Limb (tissue), 2 donors: Measurements from ENCODE around the gene SHANK1.

Source experiments
- DNase-seq, 2 donors: peaks; one replicate each; pipeline ENCODE4 v3.0.0-alpha.2; 2016; ENCODE audit errors: extremely low spot score in 2 of 2

SHANK1 gene

GRCh38 chr19:50659318-50660087, 60.1 kb downstream of the SHANK1 start:
- DNase-seq, result peak in 1 of 2 donors; percentile 43

DNA sequence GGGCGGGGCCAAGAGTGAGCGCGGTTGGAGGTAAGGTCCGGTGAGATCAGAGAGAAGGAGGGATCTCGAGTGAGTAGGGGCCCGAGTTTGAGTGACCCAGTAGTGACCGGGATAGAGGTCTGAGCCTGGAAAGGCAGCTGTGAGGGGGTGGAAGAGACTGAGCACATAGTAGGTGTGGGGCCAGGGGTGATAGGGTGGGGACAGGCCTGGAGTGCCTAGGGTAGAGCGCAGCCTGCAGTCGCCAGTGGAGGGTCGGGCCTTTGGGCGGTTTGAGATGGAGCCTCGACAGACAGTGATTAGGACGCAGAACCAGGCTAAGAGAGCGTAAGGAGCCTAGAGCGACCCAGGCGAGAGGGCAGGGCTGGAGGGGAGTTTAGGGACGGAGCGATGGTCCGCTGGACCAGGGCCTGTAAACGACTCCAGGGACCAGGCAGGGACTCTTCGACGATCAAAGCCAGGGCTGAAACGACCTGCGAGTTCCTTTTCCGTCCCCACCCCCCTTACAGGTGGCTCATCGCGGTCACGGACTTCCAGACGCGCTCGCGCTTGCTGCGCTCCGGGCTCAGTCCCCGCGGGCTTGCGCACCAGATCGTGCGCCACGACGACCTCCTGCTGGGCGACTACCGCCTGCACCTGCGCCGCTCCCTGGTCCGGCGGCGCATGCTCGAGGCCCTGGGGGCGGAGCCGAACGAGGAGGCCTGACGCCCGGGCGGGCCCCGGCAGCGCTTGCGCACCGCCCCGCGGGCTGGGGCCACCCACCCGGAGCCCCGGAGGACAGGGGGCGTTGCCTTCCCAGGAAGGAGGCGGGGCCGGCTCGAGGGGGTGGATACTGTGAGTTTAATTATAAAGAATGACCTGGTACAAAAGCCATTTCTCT, 60.9 kb downstream of the SHANK1 start:
- DNase-seq, result peak; percentile 34 to 90

- DNase-seq, result peak; percentile 79 to 95
Measured at GRCh38 chr19:50657712-50658440, 61.7 kb downstream of the SHANK1 start.

DNA sequence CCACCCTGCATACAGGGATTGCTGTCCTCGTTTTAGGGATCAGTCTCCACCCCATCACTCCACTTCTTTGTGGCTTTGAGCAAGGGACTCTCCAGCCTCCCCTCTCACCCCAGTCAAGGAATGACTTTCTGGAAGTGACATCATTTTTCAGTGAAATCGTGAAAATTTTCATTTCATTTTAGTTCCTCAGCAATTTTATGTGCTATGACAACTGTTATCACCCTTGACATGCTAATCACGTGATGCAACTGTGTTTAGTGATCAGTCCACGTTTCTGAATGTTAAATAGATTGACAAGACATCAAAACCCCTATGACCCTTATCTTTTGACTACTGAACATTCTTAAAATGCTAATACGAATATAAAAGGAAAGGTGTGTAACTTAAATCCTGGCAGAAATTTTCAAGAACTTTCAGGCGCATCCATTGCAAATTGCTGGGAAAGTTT, 62.4 kb downstream of the SHANK1 start:
- DNase-seq, result no peak

GRCh38 chr19:50654882-50655281, 64.7 kb downstream of the SHANK1 start:
- DNase-seq, result no peak

GRCh38 chr19:50652722-50653121, 66.9 kb downstream of the SHANK1 start:
- DNase-seq, result no peak

- no peak for DNase-seq
Measured at GRCh38 chr19:50651174-50651573, 68.4 kb downstream of the SHANK1 start.

GRCh38 chr19:50649433-50650391, 69.9 kb downstream of the SHANK1 start, which contains the start of gene C19orf81:
Gene C19orf81, plus strand, starts transcription at chr19:50649445. Its CDS starts 0 bp downstream, at chr19:50649445.
- DNase-seq, result no peak

GRCh38 chr19:50648659-50649058, 70.9 kb downstream of the SHANK1 start:
- DNase-seq, result no peak

DNA sequence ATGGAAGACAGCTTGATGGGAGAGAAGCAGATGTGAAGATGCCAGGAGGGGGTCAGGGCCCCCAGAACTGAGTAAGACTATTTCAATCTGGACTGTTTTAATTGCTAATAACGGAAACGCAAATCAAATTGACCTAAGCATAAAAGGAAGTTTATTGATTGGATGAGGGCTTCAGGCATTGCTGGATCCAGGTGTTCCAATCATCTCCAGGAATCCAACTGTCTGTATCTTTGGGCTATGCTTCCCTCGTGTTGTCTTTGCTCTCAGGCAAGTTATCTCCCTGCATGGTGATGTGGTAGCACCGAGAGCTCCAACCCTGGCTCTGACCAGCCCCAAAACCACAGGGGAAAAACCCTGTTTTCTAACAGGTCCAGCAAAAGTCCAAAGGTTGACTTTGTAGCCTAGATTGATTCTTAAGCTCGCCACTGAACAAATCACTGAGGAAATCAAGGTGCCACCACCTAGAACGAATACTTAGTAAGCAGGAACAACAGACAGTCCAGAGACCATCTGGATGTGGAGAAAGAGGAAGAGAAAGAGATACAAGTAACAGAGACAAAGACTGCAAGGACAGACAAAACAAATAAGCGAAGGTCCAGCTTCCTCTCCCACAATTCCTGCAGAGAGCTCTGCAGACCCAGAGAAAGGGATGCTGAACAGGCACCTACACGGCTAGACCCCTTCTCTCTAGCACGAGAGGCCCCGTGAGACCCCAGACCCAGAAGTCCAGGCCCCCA, 71.6 kb downstream of the SHANK1 start:
- no peak for DNase-seq

DNA sequence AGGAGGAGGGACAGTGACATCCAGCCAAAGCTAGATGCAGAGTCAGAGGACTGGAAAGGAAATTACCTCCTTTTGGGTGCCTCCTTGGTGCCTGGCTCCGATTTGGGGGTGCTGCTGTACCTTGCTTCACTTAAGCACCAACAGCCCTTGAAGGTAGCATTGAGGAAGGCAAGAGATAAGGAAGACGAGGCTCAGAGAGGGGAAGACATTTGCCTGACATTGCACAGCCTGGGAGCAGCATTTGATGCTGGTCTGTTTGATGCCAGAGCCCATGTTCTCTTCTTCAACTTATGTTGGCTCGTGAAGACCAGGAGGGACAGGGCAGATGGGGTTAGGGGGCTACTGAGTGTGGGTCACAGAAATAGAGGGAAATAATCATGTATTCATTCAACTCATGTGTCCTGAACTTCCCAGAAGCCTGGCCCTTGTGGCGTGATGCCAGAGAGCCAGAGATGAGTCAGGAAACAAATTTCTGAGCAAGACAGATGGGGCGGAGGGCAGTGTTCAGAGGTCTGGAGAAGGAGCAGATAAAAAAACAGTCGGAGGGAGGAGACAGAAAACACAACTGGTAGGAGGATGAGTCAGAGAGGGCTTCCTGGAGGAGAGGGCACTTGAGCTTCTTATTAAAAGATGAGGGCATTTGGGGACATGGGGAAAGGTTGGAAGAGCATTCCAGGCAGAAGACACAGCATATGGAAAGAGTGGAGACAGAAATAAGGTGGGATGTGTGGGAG, 73.4 kb downstream of the SHANK1 start:
- DNase-seq, result no peak

GRCh38 chr19:50645107-50645506, 74.5 kb downstream of the SHANK1 start:
- DNase-seq, result no peak

DNA sequence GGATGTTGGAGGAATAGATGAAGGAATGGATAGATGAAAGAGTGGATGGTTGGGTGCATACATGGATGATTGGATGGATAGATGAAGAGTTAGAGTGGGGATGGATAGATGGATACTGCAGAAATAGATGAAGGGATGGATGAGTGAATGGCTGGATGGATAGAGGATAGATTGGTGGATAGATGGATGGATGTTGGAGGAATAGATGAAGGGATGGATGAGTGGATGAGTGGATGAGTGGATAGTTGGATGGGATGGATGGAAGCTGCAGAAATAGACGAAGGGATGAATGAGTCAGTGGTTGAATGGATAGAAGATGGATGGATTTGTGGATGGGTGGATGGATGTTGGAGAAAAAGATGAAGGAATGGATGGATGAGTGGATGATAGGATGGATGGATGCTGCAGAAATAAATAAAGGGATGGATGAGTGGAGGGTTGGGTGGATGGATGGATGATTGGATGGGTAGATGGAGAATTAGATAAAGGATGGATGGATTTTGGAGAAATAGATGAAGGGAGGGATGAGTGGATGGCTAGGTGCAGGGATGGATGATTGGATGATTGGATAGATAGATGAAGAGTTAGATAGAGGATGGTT, 75.2 kb downstream of the SHANK1 start:
- DNase-seq, result no peak

GRCh38 chr19:50640368-50640767, 79.2 kb downstream of the SHANK1 start:
- DNase-seq, result no peak

- DNase-seq, result peak in 1 of 2 donors; percentile 78
Measured at GRCh38 chr19:50639121-50640112, 80.2 kb downstream of the SHANK1 start, which contains the start of gene SYT3. Gene SYT3, minus strand, starts transcription at chr19:50639881. Its CDS starts 2,470 bp downstream, at chr19:50637411.

GRCh38 chr19:50638600-50638999, 81.0 kb downstream of the SHANK1 start:
- no peak for DNase-seq

DNA sequence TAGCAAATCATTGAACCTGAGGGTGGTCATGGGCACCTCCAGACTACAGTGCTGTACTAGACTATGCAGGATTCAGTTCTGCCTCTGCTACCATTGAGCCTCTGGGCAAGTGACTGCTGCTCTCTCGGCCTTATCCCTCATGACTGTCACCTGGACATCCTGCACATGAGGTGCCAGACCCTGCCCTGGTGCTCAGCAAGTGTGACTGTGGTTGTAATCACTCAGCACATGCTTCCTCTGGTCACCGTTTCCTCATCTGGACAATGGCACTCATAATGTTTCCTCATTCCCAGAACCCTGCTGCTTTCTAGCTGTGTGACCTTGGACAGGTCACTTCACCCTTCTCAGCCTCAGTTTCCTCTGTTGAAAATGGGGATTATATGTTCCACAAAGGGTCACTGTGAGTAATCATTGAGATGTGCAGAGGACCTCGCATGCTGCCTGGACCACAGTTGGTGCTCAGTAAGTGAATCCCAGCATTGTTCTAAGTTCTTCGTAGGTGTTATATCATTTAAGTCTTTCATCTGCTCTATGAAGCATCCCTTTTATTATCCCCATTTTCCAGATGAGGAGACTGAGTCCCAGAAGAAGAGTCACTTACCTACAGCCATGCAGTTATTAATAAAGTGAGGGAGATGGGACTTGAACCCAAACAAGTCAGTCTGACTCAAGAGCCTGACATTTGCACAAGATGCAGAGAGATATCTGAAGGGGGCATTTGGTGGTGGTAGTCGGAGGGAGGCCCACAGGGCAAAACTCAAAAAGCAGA, 83.1 kb downstream of the SHANK1 start:
- DNase-seq, result no peak
